ENCODE data around the gene NUCB1. TPM values are rescaled to one million over a fixed set of nuclear protein-coding genes. Genes with fewer than 3 reads are reported as not detected.

The NUCB1 gene
- total RNA-seq, 1 experiment from 2014 or later = 142 TPM

DNA sequence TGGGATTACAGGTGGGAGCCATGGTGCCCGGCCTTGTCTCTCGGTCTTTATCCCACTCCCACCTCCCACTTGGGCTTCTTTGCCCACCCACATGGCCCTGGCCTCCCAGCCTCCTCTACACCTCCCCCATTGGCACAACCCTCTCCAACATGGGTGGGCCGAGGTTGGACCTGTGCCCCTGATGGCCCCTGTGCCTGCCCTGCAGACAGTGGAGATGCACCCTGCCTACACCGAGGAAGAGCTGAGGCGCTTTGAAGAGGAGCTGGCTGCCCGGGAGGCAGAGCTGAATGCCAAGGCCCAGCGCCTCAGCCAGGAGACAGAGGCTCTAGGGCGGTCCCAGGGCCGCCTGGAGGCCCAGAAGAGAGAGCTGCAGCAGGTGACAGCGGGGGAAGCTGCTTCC lies 20.8 kb downstream of the NUCB1 start:
- H3K4me3 ChIP-seq (ENCODE audit: low read depth, low read length) = no peak overlapping the region
- no peaks in the 10 kb centered on the region for H3K9me3 Mint-ChIP-seq (ENCODE audit: unreplicated experiment)
- TF ChIP-seq, protein P1, sequence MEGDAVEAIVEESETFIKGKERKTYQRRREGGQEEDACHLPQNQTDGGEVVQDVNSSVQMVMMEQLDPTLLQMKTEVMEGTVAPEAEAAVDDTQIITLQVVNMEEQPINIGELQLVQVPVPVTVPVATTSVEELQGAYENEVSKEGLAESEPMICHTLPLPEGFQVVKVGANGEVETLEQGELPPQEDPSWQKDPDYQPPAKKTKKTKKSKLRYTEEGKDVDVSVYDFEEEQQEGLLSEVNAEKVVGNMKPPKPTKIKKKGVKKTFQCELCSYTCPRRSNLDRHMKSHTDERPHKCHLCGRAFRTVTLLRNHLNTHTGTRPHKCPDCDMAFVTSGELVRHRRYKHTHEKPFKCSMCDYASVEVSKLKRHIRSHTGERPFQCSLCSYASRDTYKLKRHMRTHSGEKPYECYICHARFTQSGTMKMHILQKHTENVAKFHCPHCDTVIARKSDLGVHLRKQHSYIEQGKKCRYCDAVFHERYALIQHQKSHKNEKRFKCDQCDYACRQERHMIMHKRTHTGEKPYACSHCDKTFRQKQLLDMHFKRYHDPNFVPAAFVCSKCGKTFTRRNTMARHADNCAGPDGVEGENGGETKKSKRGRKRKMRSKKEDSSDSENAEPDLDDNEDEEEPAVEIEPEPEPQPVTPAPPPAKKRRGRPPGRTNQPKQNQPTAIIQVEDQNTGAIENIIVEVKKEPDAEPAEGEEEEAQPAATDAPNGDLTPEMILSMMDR (IDR thresholded peaks at IDR 0.05; ENCODE audit: insufficient read depth in 1 of 2, low read depth in 1 of 2, low read length in 1 of 2, severe bottlenecking in 1 of 2, unreplicated experiment in 1 of 2) = no peak
- H3K9me3 ChIP-seq = no peaks in the 10 kb centered on the region
- H3K36me3 ChIP-seq (ENCODE audit: control insufficient read depth, insufficient read depth, low read length) = peaks cover 2% of the 10 kb centered on the region; the same call in 1 of the 2 replicates
- no peaks in the 10 kb centered on the region for H3K4me1 ChIP-seq
- intact Hi-C loops (cut with micrococcal nuclease; ENCODE audit: unreplicated experiment) = no loop called here
- H3K27me3 Mint-ChIP-seq (ENCODE audit: insufficient read depth, unreplicated experiment) = no peaks in the 10 kb centered on the region
- CTCF ChIA-PET = no interaction called here
- POLR2A ChIA-PET = no interaction called here
- H3K4me3 Mint-ChIP-seq (ENCODE audit: unreplicated experiment) = no peak overlapping the region
- peaks cover 22% of the 10 kb centered on the region for H3K36me3 Mint-ChIP-seq (ENCODE audit: insufficient read depth, unreplicated experiment)
- H3K4me1 Mint-ChIP-seq (ENCODE audit: low read depth, unreplicated experiment) = no peaks in the 10 kb centered on the region
- BruUV-seq (replicated peaks) = no TSS peak
- H3K27me3 ChIP-seq (replicated peaks; ENCODE audit: control insufficient read depth, insufficient read depth, low read length) = no peaks in the 10 kb centered on the region
- H3K27ac Mint-ChIP-seq (ENCODE audit: unreplicated experiment) = no peak overlapping the region
- no peak for DNase-seq

DNA sequence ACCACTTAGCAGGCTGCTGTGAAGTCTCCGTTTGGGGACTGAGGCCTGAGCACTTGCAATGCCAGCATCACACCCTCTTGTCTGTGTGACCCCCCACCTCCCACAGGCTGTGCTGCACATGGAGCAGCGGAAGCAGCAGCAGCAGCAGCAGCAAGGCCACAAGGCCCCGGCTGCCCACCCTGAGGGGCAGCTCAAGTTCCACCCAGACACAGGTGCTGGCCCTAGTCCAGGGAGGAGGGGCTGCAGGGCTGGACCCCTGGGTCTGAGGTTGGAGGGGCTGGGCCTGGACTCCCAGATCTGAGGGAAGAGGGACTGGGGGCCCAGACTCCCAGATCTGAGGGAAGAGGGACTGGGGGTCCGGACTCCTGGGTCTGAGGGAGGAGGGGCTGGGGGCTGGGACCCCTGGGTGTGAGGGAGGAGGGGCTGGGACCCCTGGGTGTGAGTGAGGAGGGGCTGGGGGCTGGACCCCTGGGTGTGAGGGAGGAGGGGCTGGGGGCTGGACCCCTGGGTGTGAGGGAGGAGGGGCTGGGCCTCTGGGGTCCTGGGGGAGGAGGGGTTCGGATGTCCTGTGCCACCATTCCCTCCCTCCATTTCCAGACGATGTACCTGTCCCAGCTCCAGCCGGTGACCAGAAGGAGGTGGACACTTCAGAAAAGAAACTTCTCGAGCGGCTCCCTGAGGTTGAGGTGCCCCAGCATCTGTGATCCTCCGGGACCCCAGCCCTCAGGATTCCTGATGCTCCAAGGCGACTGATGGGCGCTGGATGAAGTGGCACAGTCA lies 21.8 kb downstream of the NUCB1 start:
- Mint-ChIP-seq H3K27me3 (ENCODE audit: insufficient read depth, unreplicated experiment) (no peaks in the 10 kb centered on the region), H3K9me3 (ENCODE audit: unreplicated experiment) (no peaks in the 10 kb centered on the region), H3K27ac (ENCODE audit: unreplicated experiment) (no peak overlapping the region), H3K4me1 (ENCODE audit: low read depth, unreplicated experiment) (no peaks in the 10 kb centered on the region), H3K36me3 (ENCODE audit: insufficient read depth, unreplicated experiment) (peaks cover 29% of the 10 kb centered on the region), H3K4me3 (ENCODE audit: unreplicated experiment) (no peak overlapping the region)
- Histone ChIP-seq H3K4me1 (no peaks in the 10 kb centered on the region), H3K4me3 (ENCODE audit: low read depth, low read length) (no peak overlapping the region), H3K27me3 (replicated peaks; ENCODE audit: control insufficient read depth, insufficient read depth, low read length) (no peaks in the 10 kb centered on the region), H3K9me3 (no peaks in the 10 kb centered on the region), H3K36me3 (ENCODE audit: control insufficient read depth, insufficient read depth, low read length) (peaks cover 2% of the 10 kb centered on the region; the same call in 1 of the 2 replicates)
- TF ChIP-seq, protein P1 (IDR thresholded peaks at IDR 0.05; ENCODE audit: insufficient read depth in 1 of 2, low read depth in 1 of 2, low read length in 1 of 2, severe bottlenecking in 1 of 2, unreplicated experiment in 1 of 2) = no peak
- DNase-seq = no peak
- POLR2A ChIA-PET = no interaction called here
- intact Hi-C loops (cut with micrococcal nuclease; ENCODE audit: unreplicated experiment) = no loop called here
- CTCF ChIA-PET = no interaction called here
- BruUV-seq (replicated peaks) = no TSS peak

DNA sequence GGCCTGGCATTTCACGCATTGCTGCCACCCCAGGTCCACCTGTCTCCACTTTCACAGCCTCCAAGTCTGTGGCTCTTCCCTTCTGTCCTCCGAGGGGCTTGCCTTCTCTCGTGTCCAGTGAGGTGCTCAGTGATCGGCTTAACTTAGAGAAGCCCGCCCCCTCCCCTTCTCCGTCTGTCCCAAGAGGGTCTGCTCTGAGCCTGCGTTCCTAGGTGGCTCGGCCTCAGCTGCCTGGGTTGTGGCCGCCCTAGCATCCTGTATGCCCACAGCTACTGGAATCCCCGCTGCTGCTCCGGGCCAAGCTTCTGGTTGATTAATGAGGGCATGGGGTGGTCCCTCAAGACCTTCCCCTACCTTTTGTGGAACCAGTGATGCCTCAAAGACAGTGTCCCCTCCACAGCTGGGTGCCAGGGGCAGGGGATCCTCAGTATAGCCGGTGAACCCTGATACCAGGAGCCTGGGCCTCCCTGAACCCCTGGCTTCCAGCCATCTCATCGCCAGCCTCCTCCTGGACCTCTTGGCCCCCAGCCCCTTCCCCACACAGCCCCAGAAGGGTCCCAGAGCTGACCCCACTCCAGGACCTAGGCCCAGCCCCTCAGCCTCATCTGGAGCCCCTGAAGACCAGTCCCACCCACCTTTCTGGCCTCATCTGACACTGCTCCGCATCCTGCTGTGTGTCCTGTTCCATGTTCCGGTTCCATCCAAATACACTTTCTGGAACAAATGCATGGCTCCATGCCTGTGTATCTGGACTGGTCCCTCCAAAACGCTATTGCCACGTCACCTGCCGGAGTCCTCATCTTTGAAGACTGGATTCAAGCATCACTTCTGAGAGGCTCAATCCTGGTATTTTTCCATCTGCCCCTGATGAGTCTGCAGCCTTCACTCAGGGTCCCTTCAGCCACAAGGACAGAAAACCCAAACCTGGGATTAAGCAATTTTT lies 22.7 kb downstream of the NUCB1 start:
- intact Hi-C loops (cut with micrococcal nuclease; ENCODE audit: unreplicated experiment) = no loop called here
- H3K36me3 ChIP-seq (ENCODE audit: control insufficient read depth, insufficient read depth, low read length) = peaks cover 2% of the 10 kb centered on the region; the same call in 1 of the 2 replicates
- no peak overlapping the region for H3K4me3 Mint-ChIP-seq (ENCODE audit: unreplicated experiment)
- no peaks in the 10 kb centered on the region for H3K4me1 Mint-ChIP-seq (ENCODE audit: low read depth, unreplicated experiment)
- TSS peak; percentile 78 for BruUV-seq (replicated peaks)
- CTCF ChIA-PET = no interaction called here
- no peak for DNase-seq
- H3K27ac Mint-ChIP-seq (ENCODE audit: unreplicated experiment) = peak overlapping the region; percentile 23
- no peaks in the 10 kb centered on the region for H3K27me3 Mint-ChIP-seq (ENCODE audit: insufficient read depth, unreplicated experiment)
- no peaks in the 10 kb centered on the region for H3K27me3 ChIP-seq (replicated peaks; ENCODE audit: control insufficient read depth, insufficient read depth, low read length)
- POLR2A ChIA-PET = no interaction called here
- no peak overlapping the region for H3K4me3 ChIP-seq (ENCODE audit: low read depth, low read length)
- H3K9me3 Mint-ChIP-seq (ENCODE audit: unreplicated experiment) = no peaks in the 10 kb centered on the region
- no peaks in the 10 kb centered on the region for H3K4me1 ChIP-seq
- TF ChIP-seq, protein P1 (IDR thresholded peaks at IDR 0.05; ENCODE audit: insufficient read depth in 1 of 2, low read depth in 1 of 2, low read length in 1 of 2, severe bottlenecking in 1 of 2, unreplicated experiment in 1 of 2) = no peak
- H3K36me3 Mint-ChIP-seq (ENCODE audit: insufficient read depth, unreplicated experiment) = peaks cover 29% of the 10 kb centered on the region
- no peaks in the 10 kb centered on the region for H3K9me3 ChIP-seq
